Neuronal stem cell (in vitro differentiated cells): ENCODE results near the gene REG3A. TPM values are rescaled to one million over a fixed set of nuclear protein-coding genes. Genes with fewer than 3 reads are reported as not detected.

Source experiments
- DNase-seq: peaks from one replicate; pipeline ENCODE4 v3.0.0-alpha.2; 2013; ENCODE audit warnings: low spot score
- H2AFZ ChIP-seq: one replicate; pipeline ENCODE4 v1.6.1; 2013; ENCODE audit warnings: mild to moderate bottlenecking, low read length, inconsistent platforms
- H2AK5ac ChIP-seq: 2 replicates; pipeline ENCODE4 v1.6.1; 2013; ENCODE audit warnings: low read depth, mild to moderate bottlenecking, inconsistent platforms, low read length, moderate library complexity, mixed read lengths
- H2BK120ac ChIP-seq: 2 replicates; pipeline ENCODE4 v1.6.1; 2013; ENCODE audit warnings: low read depth, mild to moderate bottlenecking, inconsistent platforms, low read length, moderate library complexity, mixed read lengths
- H2BK12ac ChIP-seq: one replicate; pipeline ENCODE4 v1.6.1; 2013; ENCODE audit warnings: low read length, inconsistent platforms
- H2BK15ac ChIP-seq: 2 replicates; pipeline ENCODE4 v1.6.1; 2013; ENCODE audit warnings: mild to moderate bottlenecking, low read length, inconsistent platforms, mixed read lengths
- H2BK5ac ChIP-seq: one replicate; pipeline ENCODE4 v1.6.1; 2013; ENCODE audit warnings: inconsistent platforms, mild to moderate bottlenecking, low read length, moderate library complexity
- H3K14ac ChIP-seq: one replicate; pipeline ENCODE4 v1.6.1; 2013; ENCODE audit warnings: low read length, inconsistent platforms
- H3K18ac ChIP-seq: 2 replicates; pipeline ENCODE4 v1.6.1; 2013; ENCODE audit warnings: low read length, inconsistent platforms
- H3K23ac ChIP-seq: 2 replicates; pipeline ENCODE4 v1.6.1; 2013; ENCODE audit warnings: low read depth, mild to moderate bottlenecking, mixed read lengths, low read length, inconsistent platforms; ENCODE audit not compliant: poor library complexity
- H3K27ac ChIP-seq: replicated peaks from 3 replicates; pipeline ENCODE4 v1.5.1; 2013; ENCODE audit warnings: low read length, inconsistent platforms
- H3K27me3 ChIP-seq, 3 experiments: 2 replicates each; pipeline ENCODE4 v1.6.1; 2013; ENCODE audit warnings: low read length in 3 of 3, mild to moderate bottlenecking in 2 of 3, inconsistent platforms in 1 of 3, low read depth in 1 of 3, mixed read lengths in 1 of 3, moderate library complexity in 1 of 3; ENCODE audit not compliant: control insufficient read depth in 3 of 3, insufficient read depth in 3 of 3
- H3K36me3 ChIP-seq, 2 donors: replicated peaks in 1 of 2; 2 replicates each; pipeline ENCODE4 v1.6.1; 2013; ENCODE audit warnings: low read length in 2 of 2; ENCODE audit not compliant: control insufficient read depth in 2 of 2, insufficient read depth in 2 of 2
- H3K4ac ChIP-seq: 2 replicates; pipeline ENCODE4 v1.6.1; 2013; ENCODE audit warnings: inconsistent platforms, mild to moderate bottlenecking, low read length, moderate library complexity
- H3K4me1 ChIP-seq, 2 donors: 1 replicate in 1 of 2; 2 replicates in 1 of 2; pipeline ENCODE4 v1.6.1; 2013; ENCODE audit warnings: low read length in 2 of 2, low read depth in 1 of 2; ENCODE audit not compliant: control insufficient read depth in 2 of 2, insufficient read depth in 1 of 2
- H3K4me2 ChIP-seq: one replicate; pipeline ENCODE4 v1.6.1; 2013; ENCODE audit warnings: mild to moderate bottlenecking, low read length, inconsistent platforms; ENCODE audit not compliant: insufficient read depth, poor library complexity, severe bottlenecking
- H3K4me3 ChIP-seq, 2 donors: 2 replicates each; pipeline ENCODE4 v1.5.1; 2013; ENCODE audit warnings: low read length in 2 of 2, mild to moderate bottlenecking in 2 of 2, inconsistent platforms in 1 of 2, moderate library complexity in 1 of 2
- H3K79me1 ChIP-seq: one replicate; pipeline ENCODE4 v1.6.1; 2013; ENCODE audit warnings: low read depth, mild to moderate bottlenecking, inconsistent platforms, low read length, moderate library complexity
- H3K9ac ChIP-seq: one replicate; pipeline ENCODE4 v1.6.1; 2013; ENCODE audit warnings: mild to moderate bottlenecking, low read depth, low read length, inconsistent platforms; ENCODE audit not compliant: poor library complexity
- H3K9me3 ChIP-seq, 2 donors: replicated peaks in 1 of 2; 2 replicates each; pipeline versions ENCODE3 to v1.6.1; 2013; ENCODE audit warnings: low read length in 2 of 2, mild to moderate bottlenecking in 2 of 2, inconsistent platforms in 1 of 2, low read depth in 1 of 2, mixed read lengths in 1 of 2, moderate library complexity in 1 of 2; ENCODE audit not compliant: control insufficient read depth in 2 of 2, insufficient read depth in 1 of 2
- H4K8ac ChIP-seq: one replicate; pipeline ENCODE4 v1.6.1; 2013; ENCODE audit warnings: low read depth, mild to moderate bottlenecking, inconsistent platforms, low read length, moderate library complexity
- H4K91ac ChIP-seq: one replicate; pipeline ENCODE4 v1.6.1; 2013; ENCODE audit warnings: low read length, low read depth, mild to moderate bottlenecking, inconsistent platforms; ENCODE audit not compliant: poor library complexity
- WGBS, 2 donors: extraction: QIAGEN DNeasy Blood & Tissue Kit; methylation state at CpG; one replicate each; pipeline ENCODE4 v1.1.7; 2013; ENCODE audit warnings: missing lambda C conversion rate in 2 of 2, mixed read lengths in 1 of 2; ENCODE audit not compliant: insufficient read length in 2 of 2, insufficient replicate concordance in 1 of 2; ENCODE audit errors: extremely low coverage in 2 of 2; 5-methylcytosine and 5-hydroxymethylcytosine counted together
- polyA plus RNA-seq, 2 experiments: library from polyadenylated mRNA; stranded (reverse); fragments of 200-250 nt; gene quantifications; one replicate each; pipeline ENCODE4 v1.2.3, GENCODE V29; 2013

The REG3A gene
- not detected for polyA plus RNA-seq (2013, experiment 1 of 2)
- not detected for polyA plus RNA-seq (2013, experiment 2 of 2)

- Histone ChIP-seq H3K4me1 (no peaks in the 10 kb centered on the region), H3K27me3 (no peaks in the 10 kb centered on the region), H2AFZ (no peak within 1 kb of the TSS), H2BK5ac (no peak within 1 kb of the TSS), H3K27ac (no peak within 1 kb of the TSS), H2BK12ac (no peak within 1 kb of the TSS), H3K36me3 (no peaks in the 10 kb centered on the region), H2BK15ac (no peak within 1 kb of the TSS), H2AK5ac (no peak within 1 kb of the TSS), H4K91ac (no peak within 1 kb of the TSS), H3K4ac (no peak within 1 kb of the TSS), H3K23ac (no peak within 1 kb of the TSS), H2BK120ac (no peak within 1 kb of the TSS), H3K18ac (no peak within 1 kb of the TSS), H3K4me3 (peak within 1 kb of the TSS in 1 of 2 donors; percentile 32), H3K79me1 (no peaks in the 10 kb centered on the region), H3K9ac (no peak within 1 kb of the TSS), H3K4me2 (no peak within 1 kb of the TSS), H3K9me3 (no peaks in the 10 kb centered on the region), H4K8ac (no peak within 1 kb of the TSS), H3K14ac (no peak within 1 kb of the TSS)
- no peak for DNase-seq
Measured at GRCh38 chr2:79159653-79160052, at the start of gene REG3A. Gene REG3A (minus strand): TSS chr2:79159753. CDS start chr2:79159405, 348 bp downstream.

- Histone ChIP-seq H3K9ac (no peak overlapping the region), H3K4me2 (no peak overlapping the region), H3K4me3 (no peak overlapping the region), H3K4me1 (no peaks in the 10 kb centered on the region), H2BK12ac (no peak overlapping the region), H3K23ac (no peak overlapping the region), H3K27me3 (no peaks in the 10 kb centered on the region), H4K8ac (no peak overlapping the region), H2BK15ac (no peak overlapping the region), H2BK5ac (no peak overlapping the region), H2BK120ac (no peak overlapping the region), H3K79me1 (no peaks in the 10 kb centered on the region), H3K18ac (no peak overlapping the region), H3K9me3 (no peaks in the 10 kb centered on the region), H3K4ac (no peak overlapping the region), H3K27ac (no peak overlapping the region), H4K91ac (no peak overlapping the region), H2AFZ (no peak overlapping the region), H2AK5ac (no peak overlapping the region), H3K36me3 (no peaks in the 10 kb centered on the region), H3K14ac (no peak overlapping the region)
- no peak for DNase-seq
- WGBS, 2 donors = no CpG with 5 or more reads among the region's 1 CpG
Measured at GRCh38 chr2:79200762-79201161, 41.2 kb upstream of the REG3A start.

DNA sequence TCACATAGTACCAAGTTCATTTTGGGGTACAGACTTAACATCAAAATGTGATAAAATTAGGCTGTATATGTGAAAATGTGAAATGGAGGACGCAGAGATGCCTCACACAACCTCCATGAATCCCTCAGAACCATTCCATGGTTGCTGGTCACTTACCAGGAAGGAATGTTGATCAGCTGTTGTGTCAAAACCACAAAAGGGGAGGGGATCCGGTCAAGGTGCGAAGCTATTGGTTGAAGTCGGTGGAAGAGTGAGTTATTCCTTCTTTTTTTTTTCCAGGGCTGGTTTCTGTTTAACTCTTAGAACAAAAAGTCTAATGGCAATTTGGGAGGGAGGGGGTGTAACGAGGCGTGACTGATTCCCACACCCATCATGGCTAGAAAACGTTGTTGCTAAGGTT is 32.3 kb upstream of the REG3A start:
- no peak overlapping the region for H2AFZ ChIP-seq
- H3K27ac ChIP-seq = no peak overlapping the region
- H3K4me1 ChIP-seq = peaks cover 0 to 10% of the 10 kb centered on the region in 2 donors
- H3K4me3 ChIP-seq = no peak overlapping the region
- H3K9ac ChIP-seq = no peak overlapping the region
- no peak overlapping the region for H4K8ac ChIP-seq
- no peak overlapping the region for H3K18ac ChIP-seq
- H3K23ac ChIP-seq = no peak overlapping the region
- no peaks in the 10 kb centered on the region for H3K9me3 ChIP-seq
- H3K4ac ChIP-seq = no peak overlapping the region
- H2BK12ac ChIP-seq = no peak overlapping the region
- no peak for DNase-seq
- no peak overlapping the region for H2BK120ac ChIP-seq
- no CpG with 5 or more reads among the region's 7 CpGs for WGBS, 2 donors
- no peak overlapping the region for H2BK5ac ChIP-seq
- no peaks in the 10 kb centered on the region for H3K36me3 ChIP-seq
- H3K4me2 ChIP-seq = no peak overlapping the region
- H2AK5ac ChIP-seq = no peak overlapping the region
- H3K14ac ChIP-seq = no peak overlapping the region
- H2BK15ac ChIP-seq = no peak overlapping the region
- no peak overlapping the region for H4K91ac ChIP-seq
- H3K27me3 ChIP-seq = no peaks in the 10 kb centered on the region
- no peaks in the 10 kb centered on the region for H3K79me1 ChIP-seq

DNA sequence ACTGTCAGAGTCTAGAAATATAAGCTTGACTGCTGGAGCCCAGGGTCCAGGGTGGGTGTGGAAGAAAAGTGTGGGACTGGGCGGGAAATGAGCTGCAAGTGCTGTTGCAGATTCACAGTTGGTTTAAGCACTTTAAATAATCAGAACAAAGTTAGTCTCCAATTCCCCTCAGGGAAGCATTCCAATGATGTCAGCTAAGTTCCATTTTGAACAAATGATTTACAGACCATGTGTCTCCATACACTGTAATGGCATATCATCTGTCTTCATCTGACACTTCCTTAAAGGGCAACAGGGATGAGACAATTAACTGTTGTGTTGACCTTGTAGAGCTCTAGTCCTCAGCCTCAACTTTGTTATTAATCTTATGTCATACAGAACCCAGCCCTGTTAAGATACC is 31.5 kb upstream of the REG3A start:
- DNase-seq = no peak
- Histone ChIP-seq H3K4me3 (no peak overlapping the region), H3K4me1 (peaks cover 0 to 10% of the 10 kb centered on the region in 2 donors), H2BK5ac (no peak overlapping the region), H3K4ac (no peak overlapping the region), H3K9ac (no peak overlapping the region), H3K36me3 (no peaks in the 10 kb centered on the region), H4K8ac (no peak overlapping the region), H2BK12ac (no peak overlapping the region), H3K23ac (no peak overlapping the region), H3K18ac (peak overlapping the region; percentile 25), H3K27ac (no peak overlapping the region), H3K14ac (no peak overlapping the region), H2AK5ac (no peak overlapping the region), H3K9me3 (no peaks in the 10 kb centered on the region), H3K79me1 (no peaks in the 10 kb centered on the region), H4K91ac (no peak overlapping the region), H2BK120ac (no peak overlapping the region), H2AFZ (no peak overlapping the region), H3K4me2 (no peak overlapping the region), H2BK15ac (no peak overlapping the region), H3K27me3 (no peaks in the 10 kb centered on the region)
- no CpG with 5 or more reads among the region's 1 CpG for WGBS, 2 donors
